OCI-LY3 (cell line): ENCODE data around the gene OBP2B.
"Not testable (repeated sequence)": the region's sequence is repeated elsewhere in the genome, so short reads cannot be mapped to it uniquely, and the experiment has no call there.

Source experiments
- H2AFZ ChIP-seq: fragments of 200-600, 300-600 bp; shearing (Covaris generic); 2 replicates; pipeline ENCODE4 v1.6.0; 2014; ENCODE audit warnings: antibody characterized with exemption, low read depth, low read length
- H3K27ac ChIP-seq: fragments of 200-600, 300-600 bp; sonication (generic); 2 replicates; pipeline ENCODE4 v1.5.1; 2014; ENCODE audit warnings: mild to moderate bottlenecking, low read length, moderate library complexity, mixed read lengths
- H3K27me3 ChIP-seq: fragments of 200-600, 300-600 bp; sonication (generic); 2 replicates; pipeline ENCODE4 v1.6.1; 2014; ENCODE audit warnings: low read depth, low read length, mixed read lengths
- H3K36me3 ChIP-seq: fragments of 200-600, 300-600 bp; sonication (generic); replicated peaks from 2 replicates; pipeline ENCODE3; 2014; ENCODE audit warnings: low read depth, low read length, mixed read lengths
- H3K4me1 ChIP-seq: fragments of 300-600, 200-600 bp; sonication (generic); 2 replicates; pipeline ENCODE4 v1.6.1; 2014; ENCODE audit warnings: low read length, mixed read lengths
- H3K4me2 ChIP-seq: fragments of 200-600, 300-600 bp; sonication (generic); 2 replicates; pipeline ENCODE4 v1.6.1; 2014; ENCODE audit warnings: low read length, mixed read lengths
- H3K4me3 ChIP-seq: fragments of 300-600, 200-600 bp; sonication (generic); 2 replicates; pipeline ENCODE4 v1.5.1; 2014; ENCODE audit warnings: antibody characterized with exemption, mild to moderate bottlenecking, low read length, moderate library complexity
- H3K79me2 ChIP-seq: fragments of 300-600, 200-600 bp; shearing (Covaris generic); 2 replicates; pipeline ENCODE4 v1.6.1; 2014; ENCODE audit warnings: mild to moderate bottlenecking, low read length, mixed read lengths
- H3K9ac ChIP-seq: fragments of 300-600, 200-600 bp; shearing (Covaris generic); 2 replicates; pipeline ENCODE4 v1.6.0; 2014; ENCODE audit warnings: mild to moderate bottlenecking, low read length, moderate library complexity
- H3K9me3 ChIP-seq: fragments of 200-600, 300-600 bp; shearing (Covaris generic); 2 replicates; pipeline ENCODE4 v1.6.1; 2014; ENCODE audit warnings: low read length, mixed read lengths; ENCODE audit not compliant: insufficient read depth
- H4K20me1 ChIP-seq: fragments of 200-600, 300-600 bp; sonication (generic); 2 replicates; pipeline ENCODE4 v1.6.1; 2016; ENCODE audit warnings: low read length, mixed read lengths; ENCODE audit not compliant: insufficient read depth
- CTCF ChIP-seq: fragments of 200-600, 300-600 bp; sonication (generic); IDR thresholded peaks from 2 replicates; pipeline ENCODE4 v1.5.1; 2014; ENCODE audit warnings: antibody characterized with exemption, low read length, low read depth
- EZH2phosphoT487 ChIP-seq: fragments of 200-600 bp; shearing (Covaris generic); IDR thresholded peaks from 2 replicates; pipeline ENCODE4 v1.6.1; 2018; ENCODE audit warnings: antibody characterized with exemption, mixed run types, low read depth

The OBP2B gene

GRCh38 chr9:133225171-133226011, 16.3 kb upstream of the OBP2B start:
- H3K4me2 ChIP-seq, result no peak overlapping the region
- no peaks in the 10 kb centered on the region for H3K4me1 ChIP-seq
- H3K9ac ChIP-seq, result no peak overlapping the region
- H2AFZ ChIP-seq, result no peak overlapping the region
- no peaks in the 10 kb centered on the region for H3K9me3 ChIP-seq
- 0 out of 2 replicates have a peak, but pooled peaks cover 3% of the 10 kb centered on the region for H3K27me3 ChIP-seq
- H3K4me3 ChIP-seq, result no peak overlapping the region
- no peaks in the 10 kb centered on the region for H3K36me3 ChIP-seq
- H3K79me2 ChIP-seq, result no peaks in the 10 kb centered on the region
- no peaks in the 10 kb centered on the region for H4K20me1 ChIP-seq
- TF ChIP-seq CTCF, result no peak
- no peak for TF ChIP-seq EZH2phosphoT487
- no peak overlapping the region for H3K27ac ChIP-seq

- Histone ChIP-seq H2AFZ (no peak overlapping the region), H3K4me3 (no peak overlapping the region), H3K79me2 (no peaks in the 10 kb centered on the region), H3K4me2 (no peak overlapping the region), H3K4me1 (no peaks in the 10 kb centered on the region), H3K27ac (no peak overlapping the region), H4K20me1 (no peaks in the 10 kb centered on the region), H3K36me3 (no peaks in the 10 kb centered on the region), H3K27me3 (peaks cover 5% of the 10 kb centered on the region; the same call in 1 of the 2 replicates), H3K9ac (no peak overlapping the region), H3K9me3 (no peaks in the 10 kb centered on the region)
- no peak for TF ChIP-seq CTCF
- TF ChIP-seq EZH2phosphoT487, result no peak
Measured at GRCh38 chr9:133224762-133225161, 15.7 kb upstream of the OBP2B start.

GRCh38 chr9:133223159-133223756, 14.2 kb upstream of the OBP2B start:
- H3K4me1 ChIP-seq, H4K20me1 ChIP-seq, H3K9ac ChIP-seq, H3K27ac ChIP-seq, H3K4me2 ChIP-seq, H3K36me3 ChIP-seq, H3K4me3 ChIP-seq, H2AFZ ChIP-seq, H3K9me3 ChIP-seq, H3K79me2 ChIP-seq: not testable (repeated sequence)
- H3K27me3 ChIP-seq, result peaks cover 13% of the 10 kb centered on the region; the same call in 1 of the 2 replicates

GRCh38 chr9:133221994-133222393, 12.9 kb upstream of the OBP2B start:
- H3K4me1 ChIP-seq, H3K79me2 ChIP-seq, H3K36me3 ChIP-seq, H2AFZ ChIP-seq, H3K9me3 ChIP-seq, H4K20me1 ChIP-seq, H3K4me2 ChIP-seq, H3K27ac ChIP-seq, H3K4me3 ChIP-seq, H3K9ac ChIP-seq, H3K27me3 ChIP-seq: not testable (repeated sequence)

GRCh38 chr9:133221177-133221809, 12.2 kb upstream of the OBP2B start:
- Histone ChIP-seq H3K9me3 (no peaks in the 10 kb centered on the region), H2AFZ (no peak overlapping the region), H3K79me2 (no peaks in the 10 kb centered on the region), H3K27me3 (peaks cover 10% of the 10 kb centered on the region; the same call in 1 of the 2 replicates), H3K4me1 (no peaks in the 10 kb centered on the region), H3K4me2 (no peak overlapping the region), H3K9ac (no peak overlapping the region), H3K27ac (no peak overlapping the region), H3K36me3 (no peaks in the 10 kb centered on the region), H4K20me1 (no peaks in the 10 kb centered on the region), H3K4me3 (no peak overlapping the region)
- TF ChIP-seq CTCF (no peak), EZH2phosphoT487 (no peak)

- H4K20me1 ChIP-seq, H3K36me3 ChIP-seq, H3K4me3 ChIP-seq, H3K9ac ChIP-seq, H3K4me1 ChIP-seq, H2AFZ ChIP-seq, H3K27ac ChIP-seq, H3K4me2 ChIP-seq, H3K79me2 ChIP-seq, H3K9me3 ChIP-seq: not testable (repeated sequence)
- H3K27me3 ChIP-seq, result peaks cover 19% of the 10 kb centered on the region
Measured at GRCh38 chr9:133218049-133218975, 9.3 kb upstream of the OBP2B start.
